ENCODE measurements around the gene KLHDC3. TPM values are rescaled to one million over a fixed set of nuclear protein-coding genes. Genes with fewer than 3 reads are reported as not detected.

Gene KLHDC3
- total and polyA plus RNA-seq, 2 donors (not counting 3 experiments of a cell fraction or from before 2014, with no cell fraction given): 84.8 to 120 TPM

DNA sequence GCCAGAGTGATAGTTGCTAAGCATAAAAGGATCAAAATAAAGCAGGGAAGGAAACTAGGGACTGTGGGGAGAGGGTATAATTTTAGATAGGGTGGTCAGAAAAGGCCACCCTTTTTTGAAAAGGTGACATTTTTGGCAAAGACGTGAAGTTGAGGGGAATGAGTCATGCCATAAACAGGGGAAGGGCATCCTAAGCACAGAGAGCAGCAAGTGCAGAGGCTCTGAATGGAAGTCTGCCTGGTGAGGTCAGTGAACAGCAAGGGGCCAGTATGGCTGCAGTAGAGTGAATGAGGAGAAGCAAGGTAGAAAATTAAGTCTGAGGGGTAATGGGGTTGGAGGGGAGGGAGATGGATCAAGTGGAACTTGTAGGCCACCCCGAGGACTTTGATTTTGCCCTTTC, 47.8 kb downstream of the KLHDC3 start:
- H3K4me3 ChIP-seq (replicated peaks in 1 of 3; ENCODE audit: insufficient read depth in 1 of 3, low read depth in 1 of 3, low read length in 3 of 3): no peak overlapping the region
- no peaks in the 10 kb centered on the region for H4K20me1 ChIP-seq (replicated peaks; ENCODE audit: control insufficient read depth, extremely low read depth, insufficient read depth, low read length)
- no peak overlapping the region for H3K4me2 ChIP-seq (ENCODE audit: insufficient read depth, low read length)
- no TSS peak for BruUV-seq (replicated peaks)
- peaks cover 12% of the 10 kb centered on the region for H3K79me2 ChIP-seq (ENCODE audit: control insufficient read depth, insufficient read depth, low read length)
- DNase-seq (ENCODE audit: low read depth, low spot score) (no peak), FAIRE-seq (no peak)
- no peaks in the 10 kb centered on the region for H3K9me1 ChIP-seq (replicated peaks; ENCODE audit: control insufficient read depth, extremely low read depth, insufficient read depth, low read length)
- ChIA-PET CTCF (interaction anchor here (1.8 kb wide), 1 partner anchor 82 kb away, joined by 7 read pairs; no protein-coding TSS in a partner anchor), POLR2A (no interaction called here)
- peaks cover 15% of the 10 kb centered on the region for H3K4me1 ChIP-seq (ENCODE audit: control insufficient read depth, extremely low read depth, insufficient read depth, low read length)
- intact Hi-C loops (cut with micrococcal nuclease): no loop called here
- H3K9me3 ChIP-seq (replicated peaks; ENCODE audit: control insufficient read depth, insufficient read depth, low read length): no peaks in the 10 kb centered on the region
- no peak overlapping the region for H3K9ac ChIP-seq (replicated peaks; ENCODE audit: extremely low read depth, insufficient read depth, low read length)
- TF ChIP-seq POLR2AphosphoS5 (IDR thresholded peaks at IDR 0.05; ENCODE audit: insufficient read depth, low read depth, low read length) (no peak), GATA2 (IDR thresholded peaks at IDR 0.05; ENCODE audit: insufficient read depth, insufficient read length, low read depth, low read length) (no peak), MYC (IDR thresholded peaks at IDR 0.05; ENCODE audit: low read depth, low read length) (no peak), POLR2A (IDR thresholded peaks at IDR 0.05; ENCODE audit: low read depth, low read length) (no peak), JUN (IDR thresholded peaks at IDR 0.05; ENCODE audit: borderline replicate concordance, insufficient read depth, insufficient read length, low read depth) (no peak), FOS (IDR thresholded peaks at IDR 0.05; ENCODE audit: borderline replicate concordance, insufficient read depth, low read length) (no peak), EZH2 (IDR thresholded peaks at IDR 0.05; ENCODE audit: borderline replicate concordance, low read depth, low read length, severe bottlenecking) (no peak)
- TF ChIP-seq, protein P1, sequence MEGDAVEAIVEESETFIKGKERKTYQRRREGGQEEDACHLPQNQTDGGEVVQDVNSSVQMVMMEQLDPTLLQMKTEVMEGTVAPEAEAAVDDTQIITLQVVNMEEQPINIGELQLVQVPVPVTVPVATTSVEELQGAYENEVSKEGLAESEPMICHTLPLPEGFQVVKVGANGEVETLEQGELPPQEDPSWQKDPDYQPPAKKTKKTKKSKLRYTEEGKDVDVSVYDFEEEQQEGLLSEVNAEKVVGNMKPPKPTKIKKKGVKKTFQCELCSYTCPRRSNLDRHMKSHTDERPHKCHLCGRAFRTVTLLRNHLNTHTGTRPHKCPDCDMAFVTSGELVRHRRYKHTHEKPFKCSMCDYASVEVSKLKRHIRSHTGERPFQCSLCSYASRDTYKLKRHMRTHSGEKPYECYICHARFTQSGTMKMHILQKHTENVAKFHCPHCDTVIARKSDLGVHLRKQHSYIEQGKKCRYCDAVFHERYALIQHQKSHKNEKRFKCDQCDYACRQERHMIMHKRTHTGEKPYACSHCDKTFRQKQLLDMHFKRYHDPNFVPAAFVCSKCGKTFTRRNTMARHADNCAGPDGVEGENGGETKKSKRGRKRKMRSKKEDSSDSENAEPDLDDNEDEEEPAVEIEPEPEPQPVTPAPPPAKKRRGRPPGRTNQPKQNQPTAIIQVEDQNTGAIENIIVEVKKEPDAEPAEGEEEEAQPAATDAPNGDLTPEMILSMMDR (IDR thresholded peaks at IDR 0.05; ENCODE audit: extremely low read depth in 1 of 2, insufficient read depth in 1 of 2, low read depth in 1 of 2, low read length in 2 of 2): no peak
- TF ChIP-seq, protein P2, sequence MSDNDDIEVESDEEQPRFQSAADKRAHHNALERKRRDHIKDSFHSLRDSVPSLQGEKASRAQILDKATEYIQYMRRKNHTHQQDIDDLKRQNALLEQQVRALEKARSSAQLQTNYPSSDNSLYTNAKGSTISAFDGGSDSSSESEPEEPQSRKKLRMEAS (IDR thresholded peaks at IDR 0.05; ENCODE audit: insufficient read depth, insufficient read length): no peak
- H3K27ac ChIP-seq (ENCODE audit: insufficient read depth, low read depth, low read length): no peak overlapping the region
- H3K27me3 ChIP-seq (ENCODE audit: control insufficient read depth in 2 of 2, insufficient read depth in 2 of 2, low read length in 2 of 2): no peaks in the 10 kb centered on the region
- dilution Hi-C loops (cut with MboI; ENCODE audit: extremely low pct_ligation_motif_present, low sequenced_read_pairs): no loop called here
- no peak overlapping the region for H2AFZ ChIP-seq (ENCODE audit: low read depth, low read length)
- H3K36me3 ChIP-seq (ENCODE audit: control insufficient read depth in 2 of 2, extremely low read depth in 1 of 2, insufficient read depth in 2 of 2, low read length in 2 of 2): peaks cover 0 to 4% of the 10 kb centered on the region in 2 experiments
